Kidney tubule cell (primary cell): ENCODE measurements around the gene G3BP1.

Experiments used
- DNase-seq: peaks from one replicate; pipeline ENCODE4 v3.0.0-alpha.2; 2018; ENCODE audit warnings: low spot score

The G3BP1 gene

DNA sequence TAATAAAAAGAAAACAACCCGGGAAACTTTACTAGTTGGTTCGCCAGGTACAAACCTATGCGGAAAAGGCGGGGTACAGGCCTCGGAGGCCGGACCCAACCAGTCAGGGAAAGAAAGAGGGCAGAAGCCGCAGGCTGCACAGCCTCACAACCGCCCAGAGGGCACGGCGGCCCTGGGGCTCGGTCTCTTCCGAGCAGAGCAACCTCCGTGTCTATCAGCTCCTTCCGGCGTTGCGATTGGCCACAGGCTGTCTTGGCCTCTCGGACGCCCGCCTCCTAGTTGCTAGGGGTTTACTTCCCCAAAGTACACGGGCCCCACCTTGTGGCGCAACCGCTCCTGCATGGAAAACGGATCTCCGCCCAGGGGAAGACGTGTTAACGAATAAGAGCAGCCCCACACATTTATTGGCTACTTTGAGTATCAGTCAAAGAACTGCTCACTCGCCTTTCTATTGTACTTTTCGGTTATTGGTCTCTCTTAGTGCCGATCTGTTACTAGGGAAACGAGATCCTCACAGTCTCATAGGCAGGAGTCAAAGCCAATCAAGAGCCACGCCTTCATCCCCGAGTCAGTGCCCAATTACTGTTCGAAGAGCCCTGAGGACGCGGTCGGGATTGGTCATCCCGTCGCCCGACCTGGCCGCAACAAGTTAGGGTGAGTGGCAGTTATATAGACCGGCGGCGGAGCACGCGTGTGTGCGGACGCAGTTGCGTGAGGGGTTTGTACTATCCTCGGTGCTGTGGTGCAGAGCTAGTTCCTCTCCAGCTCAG is at the start of gene G3BP1:
G3BP1 (plus strand) TSS at position 696 of the 770 bp plus-strand sequence. CDS start 14,667 bp downstream, outside the sequence.
- peak; percentile 100 for DNase-seq

DNA sequence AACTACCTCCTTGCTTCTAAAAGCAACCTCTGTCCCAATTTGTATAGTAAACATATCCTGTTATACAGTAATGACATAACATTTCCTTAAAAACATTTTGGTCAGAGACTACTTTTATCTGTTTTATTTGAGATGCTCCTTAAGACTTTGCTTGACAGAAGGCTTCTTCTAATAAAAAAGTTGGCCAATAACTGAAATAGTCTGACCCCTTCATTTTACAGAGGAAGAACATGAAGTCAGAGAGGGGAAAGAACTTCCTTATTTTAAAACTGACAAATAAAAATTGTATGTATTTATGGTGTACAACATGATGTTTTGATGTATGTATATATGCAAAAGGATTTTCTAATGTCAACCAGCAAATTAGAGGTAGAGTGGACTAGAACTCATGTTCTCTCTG is 49.2 kb upstream of the G3BP1 start:
- DNase-seq, result no peak

GRCh38 chr5:151724360-151724759 is 47.4 kb upstream of the G3BP1 start:
- DNase-seq, result no peak

DNA sequence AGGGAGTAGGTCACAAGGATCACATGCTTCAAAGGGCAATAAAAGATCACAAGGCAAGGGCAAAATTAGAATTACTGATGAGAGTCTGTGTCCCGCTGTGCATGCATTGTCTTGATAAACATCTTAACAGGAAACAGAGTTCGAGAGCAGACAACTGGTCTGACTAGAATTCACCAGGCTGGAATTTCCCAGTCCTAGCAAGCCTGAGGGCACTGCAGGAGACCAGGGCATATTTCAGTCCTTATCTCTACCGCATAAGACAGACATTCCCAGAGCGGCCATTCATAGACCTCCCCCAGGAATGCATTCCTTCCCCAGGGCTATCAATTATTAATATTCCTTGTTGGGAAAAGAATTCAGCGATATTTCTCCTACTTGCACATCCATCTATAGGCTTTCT is 42.2 kb upstream of the G3BP1 start:
- peak; percentile 30 for DNase-seq

DNA sequence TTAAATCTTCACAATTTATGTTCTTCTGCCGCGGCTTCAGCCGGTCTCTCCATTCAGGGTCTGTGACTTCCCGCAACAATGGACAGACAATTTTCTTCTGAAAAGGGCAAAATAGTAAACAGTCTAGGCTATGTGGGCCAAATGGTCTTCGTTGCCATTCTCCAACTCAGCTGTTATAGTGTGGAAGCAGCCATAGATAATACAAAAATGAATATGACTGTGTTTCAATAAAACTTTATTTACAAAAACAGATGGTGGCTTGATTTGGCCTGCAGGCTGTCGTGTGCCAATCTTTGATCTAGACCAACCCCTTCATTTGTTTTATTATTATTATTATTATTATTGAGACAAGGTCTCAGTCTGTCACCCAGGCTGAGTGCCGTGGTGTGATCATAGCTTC is 41.4 kb upstream of the G3BP1 start:
- DNase-seq, result no peak

- no peak for DNase-seq
These were observed 38.2 kb upstream of the G3BP1 start for GRCh38 chr5:151733358-151734063.

GRCh38 chr5:151734064-151734408 is 37.7 kb upstream of the G3BP1 start:
- no peak for DNase-seq

DNA sequence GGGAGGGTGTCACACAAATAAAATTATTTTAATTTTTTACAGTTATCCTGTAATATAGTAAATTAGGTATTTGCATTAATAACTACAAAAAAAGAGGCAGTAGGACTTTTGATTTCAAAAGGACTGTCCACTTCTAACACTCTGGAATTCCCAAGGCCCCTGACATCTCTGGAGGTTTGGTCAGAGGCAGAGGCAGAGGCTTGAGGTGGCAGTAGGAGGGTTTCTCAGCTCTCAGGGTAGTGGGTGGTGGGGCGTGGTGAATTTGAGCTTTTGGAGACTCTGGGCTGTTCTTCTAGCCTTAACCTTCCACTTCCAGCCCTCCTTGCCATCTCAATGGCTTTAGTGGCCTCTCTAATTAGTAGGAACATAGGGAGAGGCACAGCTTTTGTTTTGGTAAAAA is 36.1 kb upstream of the G3BP1 start:
- DNase-seq, result no peak

- no peak for DNase-seq
These were observed 34.3 kb upstream of the G3BP1 start for GRCh38 chr5:151737431-151737830.

DNA sequence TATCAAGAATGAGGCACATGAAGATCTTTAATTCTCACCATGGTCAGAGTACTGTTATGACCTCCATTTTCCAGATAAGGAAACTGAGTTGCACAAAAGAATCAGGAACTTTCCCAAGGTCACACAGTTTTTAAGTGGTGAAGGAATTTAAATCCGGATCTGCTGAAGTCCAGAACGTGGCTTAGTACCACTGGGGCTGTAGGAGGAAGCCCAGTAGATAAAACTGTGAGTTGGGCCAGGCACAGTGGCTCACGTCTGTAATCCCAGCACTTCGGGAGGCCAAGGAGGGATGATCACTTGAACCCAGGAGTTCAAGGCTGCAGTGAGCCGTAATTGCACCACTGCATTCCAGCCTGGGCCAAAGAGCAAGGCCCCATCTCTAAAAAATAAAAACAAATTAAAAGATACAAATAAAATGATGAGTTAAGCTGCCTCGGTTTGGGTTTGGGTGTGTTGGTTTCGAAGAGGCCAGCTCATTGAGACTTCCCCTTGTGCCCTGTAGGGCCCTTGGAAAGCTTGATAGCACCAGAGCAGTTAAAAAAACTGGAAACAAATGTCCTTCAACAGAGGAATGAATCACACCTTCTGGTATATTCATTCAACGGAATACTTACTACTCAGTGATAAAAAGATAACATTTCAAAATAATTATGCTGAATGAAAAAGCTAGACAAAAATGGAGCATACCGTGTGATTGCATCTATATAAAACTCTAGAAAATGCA is 33.5 kb upstream of the G3BP1 start:
- DNase-seq, result no peak

- DNase-seq, result no peak
These were observed 32.4 kb upstream of the G3BP1 start for GRCh38 chr5:151739395-151739794.

- peak; percentile 83 for DNase-seq
These were observed 31.8 kb upstream of the G3BP1 start for GRCh38 chr5:151739939-151740335.

GRCh38 chr5:151740336-151740942 is 31.3 kb upstream of the G3BP1 start:
- peak; percentile 83 for DNase-seq

DNA sequence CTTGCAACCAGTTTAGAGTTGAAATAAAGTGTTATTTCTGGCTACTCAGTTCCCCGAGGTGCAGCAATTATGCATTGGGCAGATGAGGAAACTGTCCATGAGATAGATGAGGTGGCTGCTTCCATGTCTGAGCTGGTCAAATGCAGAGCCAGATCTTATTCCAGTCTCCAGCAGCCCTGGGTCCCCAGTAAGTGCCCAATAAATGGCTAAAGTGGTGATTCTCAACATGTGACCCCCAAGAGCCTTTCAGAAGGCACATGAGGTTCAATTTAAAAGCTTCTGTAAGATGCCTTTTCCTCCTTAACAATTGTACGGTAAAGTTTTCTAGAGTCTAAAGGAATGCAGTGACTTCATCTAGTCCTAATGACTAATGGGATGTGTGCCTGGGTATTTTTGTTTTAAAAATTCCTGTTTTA is 30.8 kb upstream of the G3BP1 start:
- peak; percentile 81 for DNase-seq

DNA sequence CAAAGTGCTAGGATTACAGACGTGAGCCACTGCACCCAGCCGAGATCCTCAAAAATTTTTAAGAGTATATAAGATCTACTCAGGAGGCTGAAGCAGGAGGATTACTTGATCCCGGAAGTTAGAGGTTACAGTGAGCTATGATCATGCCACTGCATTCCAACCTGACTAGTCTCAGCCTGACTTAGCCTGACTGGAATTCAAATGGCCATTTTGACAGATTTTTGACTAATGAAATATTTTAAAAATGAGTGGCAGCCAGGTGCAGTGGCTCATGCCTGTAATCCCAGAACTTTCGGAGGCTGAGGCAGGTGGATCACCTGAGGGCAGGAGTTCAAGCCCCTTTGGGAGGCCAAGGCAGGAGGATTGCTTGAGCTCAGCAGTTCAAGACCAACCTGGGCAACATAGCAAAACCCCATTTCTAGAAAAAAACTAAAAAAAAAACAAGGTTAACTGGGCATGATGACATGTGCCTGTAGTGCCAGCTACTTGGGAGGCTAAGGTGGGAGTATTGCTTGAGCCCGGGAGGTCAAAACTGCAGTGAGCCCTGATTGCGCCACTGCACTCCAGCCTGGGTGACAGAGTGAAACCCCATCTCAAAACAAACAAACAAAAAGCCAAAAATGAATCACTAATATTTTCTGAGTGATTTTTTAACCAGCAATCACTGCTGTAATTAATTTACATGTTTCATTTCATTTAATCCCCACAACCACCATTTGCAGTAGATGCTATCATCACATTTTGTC is 29.9 kb upstream of the G3BP1 start:
- peak; percentile 96 for DNase-seq

DNA sequence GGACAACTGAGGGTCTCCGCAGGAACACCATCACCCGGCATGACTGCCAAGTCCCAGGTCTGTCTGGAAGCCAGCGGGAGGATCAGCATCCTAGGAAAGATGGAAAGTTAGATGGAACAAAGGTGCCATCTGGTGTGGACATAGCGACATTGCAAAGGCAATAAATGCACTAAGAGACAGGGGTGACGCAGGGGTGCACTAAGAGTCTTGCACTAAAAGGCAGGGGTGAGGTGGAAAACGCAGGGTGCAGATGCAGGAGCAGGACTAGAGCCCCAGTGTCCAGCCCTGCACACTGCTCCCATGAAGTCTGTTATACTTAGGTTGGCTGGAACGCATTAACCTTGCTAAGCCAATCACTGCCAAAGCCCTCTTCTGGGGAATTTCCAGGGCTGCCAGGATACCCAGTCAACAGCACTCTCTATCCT is 28.9 kb upstream of the G3BP1 start:
- peak; percentile 71 for DNase-seq

DNA sequence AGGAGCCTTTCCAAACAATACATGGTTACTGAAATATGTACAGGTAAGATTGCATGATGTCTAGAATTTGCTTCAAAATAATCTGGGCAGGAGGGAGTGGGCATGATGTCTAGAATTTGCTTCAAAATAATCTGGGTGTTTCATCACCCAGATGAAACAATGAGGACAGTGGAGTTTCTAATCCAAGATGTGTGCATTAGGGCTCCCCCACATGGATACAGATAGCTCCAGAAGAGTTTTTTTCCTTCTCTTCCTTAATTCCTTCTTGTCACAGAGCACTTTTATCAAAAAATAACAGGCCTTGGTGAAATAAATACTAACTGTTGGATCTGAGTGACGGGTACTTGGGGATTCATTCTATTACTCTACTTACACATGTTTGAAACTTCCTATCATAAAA is 28.2 kb upstream of the G3BP1 start:
- DNase-seq, result no peak

DNA sequence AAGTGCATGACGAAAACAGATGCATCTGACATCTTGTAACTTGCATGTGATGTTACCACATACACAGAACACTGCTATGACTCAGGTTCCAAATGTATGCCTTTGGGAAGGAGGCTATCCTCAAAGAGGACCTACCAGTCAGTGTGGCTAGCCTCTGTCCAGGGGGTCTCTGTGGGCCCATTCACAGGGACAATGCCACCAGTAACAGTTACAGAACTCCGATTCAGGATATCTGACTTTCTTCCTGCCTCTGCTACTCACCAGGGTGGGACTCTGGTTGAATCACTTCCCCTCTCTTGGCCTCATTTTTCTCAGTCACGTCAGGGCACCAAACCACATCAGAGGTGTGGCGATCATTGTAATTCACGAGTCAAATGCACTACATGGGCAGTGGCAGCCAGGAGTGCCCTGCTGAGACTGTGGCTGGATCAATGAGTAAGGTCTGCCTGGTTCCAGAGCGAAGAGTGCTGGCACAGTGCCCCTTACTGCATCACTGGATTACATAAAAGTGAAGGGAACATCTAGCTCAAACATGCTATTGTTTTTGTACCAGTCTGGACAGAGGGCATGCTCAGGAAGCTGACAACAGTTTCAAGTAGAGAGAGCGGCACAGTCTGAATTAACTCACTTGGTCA is 26.6 kb upstream of the G3BP1 start:
- peak; percentile 98 for DNase-seq

GRCh38 chr5:151750121-151750520 is 21.6 kb upstream of the G3BP1 start:
- no peak for DNase-seq

GRCh38 chr5:151751091-151751490 is 20.7 kb upstream of the G3BP1 start:
- peak; percentile 60 for DNase-seq

- no peak for DNase-seq
These were observed 20.2 kb upstream of the G3BP1 start for GRCh38 chr5:151751593-151751992.
